Endothelial cell of umbilical vein (primary cell): ENCODE results near the gene FUT3. TPM values are rescaled to one million over a fixed set of nuclear protein-coding genes. Genes with fewer than 3 reads are reported as not detected.

Source experiments
- BruUV-seq: library from RNA; stranded (reverse); fragments of 400-500 nt; replicated peaks from 2 replicates; lab custom pipeline; 2021; lab: Mats Ljungman, UMichigan
- CTCF ChIA-PET: fragments of 300-600, 350-600 bp; sonication (Branson Sonifier 250); formaldehyde crosslinking; loops from one replicate; lab custom pipeline; 2021; ENCODE audit warnings: antibody characterized with exemption, inconsistent platforms; lab: Charles Lee
- POLR2A ChIA-PET: fragments of 300-600, 350-600 bp; sonication (Branson Sonifier 250); formaldehyde crosslinking; loops from one replicate; lab custom pipeline; 2021; ENCODE audit warnings: antibody characterized with exemption, inconsistent platforms; lab: Charles Lee
- DNase-seq: peaks from one replicate; pipeline ENCODE4 v3.0.0-alpha.2; 2011; ENCODE audit warnings: low read depth, low spot score
- FAIRE-seq: peaks from 2 replicates; lab custom pipeline; 2011; peaks lifted over from hg19 to GRCh38; lab: Jason Lieb, UNC
- H2AFZ ChIP-seq: 2 replicates; pipeline ENCODE4 v1.6.0; 2012; ENCODE audit warnings: low read depth, low read length, control low read depth, inconsistent platforms
- H3K27ac ChIP-seq: 2 replicates; pipeline ENCODE4 v1.5.1; 2011; ENCODE audit warnings: low read depth, mild to moderate bottlenecking, control low read depth, low read length, moderate library complexity; ENCODE audit not compliant: insufficient read depth
- H3K27me3 ChIP-seq, 2 experiments: 2 replicates each; pipeline versions ENCODE4 v1.6.0 to v1.6.1; 2011; ENCODE audit warnings: low read length in 2 of 2, mixed read lengths in 1 of 2; ENCODE audit not compliant: control insufficient read depth in 2 of 2, insufficient read depth in 2 of 2
- H3K36me3 ChIP-seq, 2 experiments: 2 replicates in 1 of 2; 3 replicates in 1 of 2; pipeline ENCODE4 v1.5.1; 2011; ENCODE audit warnings: low read length in 2 of 2, mild to moderate bottlenecking in 1 of 2, moderate library complexity in 1 of 2; ENCODE audit not compliant: control insufficient read depth in 2 of 2, insufficient read depth in 2 of 2; ENCODE audit errors: extremely low read depth in 1 of 2
- H3K4me1 ChIP-seq: 3 replicates; pipeline ENCODE4 v1.5.1; 2011; ENCODE audit warnings: mild to moderate bottlenecking, low read length; ENCODE audit not compliant: control insufficient read depth, insufficient read depth; ENCODE audit errors: extremely low read depth
- H3K4me2 ChIP-seq: 2 replicates; pipeline ENCODE4 v1.6.1; 2011; ENCODE audit warnings: low read length, control low read depth, mixed read lengths; ENCODE audit not compliant: insufficient read depth
- H3K4me3 ChIP-seq, 3 experiments: fragments of 200-600 bp in 1 of 3; sonication (generic), shearing (Covaris generic) in 1 of 3; replicated peaks in 1 of 3; 2 replicates each; pipeline ENCODE4 v1.5.1; 2011 to 2016; ENCODE audit warnings: control low read depth in 3 of 3, low read length in 3 of 3, mild to moderate bottlenecking in 2 of 3, inconsistent platforms in 1 of 3, low read depth in 1 of 3, moderate library complexity in 1 of 3; ENCODE audit not compliant: insufficient read depth in 1 of 3
- H3K79me2 ChIP-seq: 2 replicates; pipeline ENCODE4 v1.6.0; 2012; ENCODE audit warnings: low read length, inconsistent platforms; ENCODE audit not compliant: control insufficient read depth, insufficient read depth
- H3K9ac ChIP-seq: replicated peaks from 2 replicates; pipeline ENCODE3; 2011; ENCODE audit warnings: low read length, control low read depth; ENCODE audit not compliant: insufficient read depth; ENCODE audit errors: extremely low read depth
- H3K9me1 ChIP-seq: replicated peaks from 3 replicates; pipeline ENCODE4 v1.6.0; 2011; ENCODE audit warnings: mild to moderate bottlenecking, low read length; ENCODE audit not compliant: control insufficient read depth, insufficient read depth; ENCODE audit errors: extremely low read depth
- H3K9me3 ChIP-seq: replicated peaks from 2 replicates; pipeline ENCODE4 v1.5.1; 2012; ENCODE audit warnings: low read length, inconsistent platforms; ENCODE audit not compliant: control insufficient read depth, insufficient read depth
- H4K20me1 ChIP-seq: replicated peaks from 2 replicates; pipeline ENCODE3; 2011; ENCODE audit warnings: mild to moderate bottlenecking, low read length; ENCODE audit not compliant: control insufficient read depth, insufficient read depth; ENCODE audit errors: extremely low read depth
- EZH2 ChIP-seq: IDR thresholded peaks from 2 replicates; pipeline ENCODE4 v1.6.1; 2012; ENCODE audit warnings: borderline replicate concordance, low read depth, mild to moderate bottlenecking, moderate library complexity, low read length, inconsistent platforms; ENCODE audit not compliant: severe bottlenecking
- FOS ChIP-seq: IDR thresholded peaks from 2 replicates; pipeline ENCODE4 v1.6.1; 2011; ENCODE audit warnings: mild to moderate bottlenecking, low read length, moderate library complexity, borderline replicate concordance; ENCODE audit not compliant: insufficient read depth
- GATA2 ChIP-seq: IDR thresholded peaks from 2 replicates; pipeline ENCODE4 v1.7.0; 2011; ENCODE audit warnings: low read depth, mild to moderate bottlenecking, moderate library complexity, mixed read lengths, low read length; ENCODE audit not compliant: insufficient read length, insufficient read depth
- JUN ChIP-seq: IDR thresholded peaks from 2 replicates; pipeline ENCODE4 v1.6.1; 2011; ENCODE audit warnings: borderline replicate concordance, low read depth; ENCODE audit not compliant: insufficient read length, insufficient read depth
- MYC ChIP-seq: IDR thresholded peaks from one replicate; pipeline ENCODE4 v1.6.1; 2011; ENCODE audit warnings: mild to moderate bottlenecking, low read depth, low read length
- POLR2A ChIP-seq: IDR thresholded peaks from 2 replicates; pipeline ENCODE4 v1.6.1; 2012; ENCODE audit warnings: low read depth, mild to moderate bottlenecking, control low read depth, low read length
- POLR2AphosphoS5 ChIP-seq: IDR thresholded peaks from 2 replicates; pipeline ENCODE4 v1.6.1; 2012; ENCODE audit warnings: low read depth, mild to moderate bottlenecking, control low read depth, low read length, moderate library complexity; ENCODE audit not compliant: insufficient read depth
- dilution Hi-C: fragments of 300-500 bp; cut with MboI; formaldehyde crosslinking; loops from one replicate; pipeline ENCODE4 v1.15.0; 2019; ENCODE audit warnings: low sequenced_read_pairs; ENCODE audit not compliant: extremely low pct_ligation_motif_present
- intact Hi-C: fragments of 100-400 bp; cut with micrococcal nuclease; formaldehyde crosslinking; loops from one replicate; pipeline ENCODE4 v1.10.0; 2022
- polyA plus RNA-seq, 4 experiments: library from polyadenylated mRNA; depleted of rRNA in 3 of 4; stranded (reverse) in 3 of 4; unstranded in 1 of 4; fragments of >200 nt; gene quantifications; 2 replicates each; pipeline versions ENCODE4 v1.2.1 to v1.2.3, GENCODE V29; 2011 to 2012; ENCODE audit warnings: missing spikeins in 1 of 4
- total RNA-seq: library from RNA; stranded (reverse); gene quantifications from 2 replicates; pipeline ENCODE4 v1.2.3, GENCODE V29; 2021
- TF ChIP-seq, protein P1 (sequence below): IDR thresholded peaks from 2 replicates; pipeline ENCODE4 v1.6.1; 2011; ENCODE audit not compliant: insufficient read depth, insufficient read length
- TF ChIP-seq, protein P2 (sequence below), 2 donors: IDR thresholded peaks; 1 replicate in 1 of 2; 2 replicates in 1 of 2; pipeline ENCODE4 v1.5.1; 2011; ENCODE audit warnings: low read length in 2 of 2, mild to moderate bottlenecking in 2 of 2, moderate library complexity in 2 of 2, control low read depth in 1 of 2, inconsistent platforms in 1 of 2, low read depth in 1 of 2; ENCODE audit not compliant: insufficient read depth in 1 of 2; ENCODE audit errors: extremely low read depth in 1 of 2

Gene FUT3
- total and polyA plus RNA-seq, 2 donors (not counting 3 experiments of a cell fraction or from before 2014, with no cell fraction given): not detected

DNA sequence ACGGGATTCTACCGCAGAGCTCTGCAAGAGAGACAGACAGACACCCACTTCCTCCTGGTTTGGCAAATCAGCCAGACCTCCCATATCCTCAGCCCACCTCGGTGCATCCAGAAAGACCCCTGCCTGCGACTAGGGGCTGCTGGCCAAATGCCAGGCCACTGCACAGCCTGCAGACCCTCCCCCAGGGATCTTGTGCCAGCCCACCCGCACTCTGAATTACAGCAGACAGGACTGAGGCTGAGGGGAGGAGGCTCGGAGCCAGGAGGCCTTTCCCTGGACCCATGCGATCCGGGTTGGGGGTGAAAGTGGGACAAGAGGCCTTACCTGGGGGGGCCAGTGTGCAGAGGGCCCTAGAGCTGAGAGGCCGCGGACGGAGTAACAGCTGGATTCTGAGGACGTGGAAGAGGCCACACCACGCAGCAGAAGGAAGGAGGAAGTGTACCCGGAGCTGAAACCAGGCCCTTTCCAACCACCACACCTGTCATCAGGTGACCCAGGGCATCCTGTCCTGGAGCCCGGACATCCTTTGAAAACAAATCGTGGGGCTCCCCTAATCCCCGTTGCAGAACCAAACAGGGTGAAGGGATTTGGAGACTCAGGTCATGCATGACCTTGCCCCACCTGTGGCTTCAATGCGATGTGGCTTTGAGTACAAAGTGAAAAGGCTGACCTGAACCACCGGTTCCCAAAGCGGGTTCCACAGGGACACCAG, 12.7 kb downstream of the FUT3 start:
- Histone ChIP-seq H3K4me3 (no peak overlapping the region), H3K4me2 (no peak overlapping the region), H2AFZ (no peak overlapping the region), H3K36me3 (no peaks in the 10 kb centered on the region), H3K9me1 (no peaks in the 10 kb centered on the region), H3K27me3 (no peaks in the 10 kb centered on the region), H3K9ac (no peak overlapping the region), H3K4me1 (no peaks in the 10 kb centered on the region), H4K20me1 (no peaks in the 10 kb centered on the region), H3K27ac (no peak overlapping the region), H3K9me3 (no peaks in the 10 kb centered on the region), H3K79me2 (no peaks in the 10 kb centered on the region)
- no peak for DNase-seq
- TF ChIP-seq MYC: no peak
- TF ChIP-seq POLR2AphosphoS5: no peak
- TF ChIP-seq JUN: no peak
- no peak for TF ChIP-seq POLR2A
- TF ChIP-seq EZH2: no peak
- TF ChIP-seq, protein P1, sequence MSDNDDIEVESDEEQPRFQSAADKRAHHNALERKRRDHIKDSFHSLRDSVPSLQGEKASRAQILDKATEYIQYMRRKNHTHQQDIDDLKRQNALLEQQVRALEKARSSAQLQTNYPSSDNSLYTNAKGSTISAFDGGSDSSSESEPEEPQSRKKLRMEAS: no peak
- TF ChIP-seq, protein P2, sequence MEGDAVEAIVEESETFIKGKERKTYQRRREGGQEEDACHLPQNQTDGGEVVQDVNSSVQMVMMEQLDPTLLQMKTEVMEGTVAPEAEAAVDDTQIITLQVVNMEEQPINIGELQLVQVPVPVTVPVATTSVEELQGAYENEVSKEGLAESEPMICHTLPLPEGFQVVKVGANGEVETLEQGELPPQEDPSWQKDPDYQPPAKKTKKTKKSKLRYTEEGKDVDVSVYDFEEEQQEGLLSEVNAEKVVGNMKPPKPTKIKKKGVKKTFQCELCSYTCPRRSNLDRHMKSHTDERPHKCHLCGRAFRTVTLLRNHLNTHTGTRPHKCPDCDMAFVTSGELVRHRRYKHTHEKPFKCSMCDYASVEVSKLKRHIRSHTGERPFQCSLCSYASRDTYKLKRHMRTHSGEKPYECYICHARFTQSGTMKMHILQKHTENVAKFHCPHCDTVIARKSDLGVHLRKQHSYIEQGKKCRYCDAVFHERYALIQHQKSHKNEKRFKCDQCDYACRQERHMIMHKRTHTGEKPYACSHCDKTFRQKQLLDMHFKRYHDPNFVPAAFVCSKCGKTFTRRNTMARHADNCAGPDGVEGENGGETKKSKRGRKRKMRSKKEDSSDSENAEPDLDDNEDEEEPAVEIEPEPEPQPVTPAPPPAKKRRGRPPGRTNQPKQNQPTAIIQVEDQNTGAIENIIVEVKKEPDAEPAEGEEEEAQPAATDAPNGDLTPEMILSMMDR (IDR thresholded peaks at IDR 0.05; ENCODE audit: extremely low read depth in 1 of 2, insufficient read depth in 1 of 2, low read depth in 1 of 2, low read length in 2 of 2): no peak
- TF ChIP-seq GATA2: no peak
- TF ChIP-seq FOS: no peak
- CTCF ChIA-PET: no interaction called here
- no peak for FAIRE-seq
- dilution Hi-C loops (no loop called here), intact Hi-C loops (no loop called here)
- BruUV-seq: no TSS peak
- POLR2A ChIA-PET: no interaction called here
